GM19025 (cell line): ENCODE results near the gene CCR2.
"Not testable (repeated sequence)": the region's sequence is repeated elsewhere in the genome, so short reads cannot be mapped to it uniquely, and the experiment has no call there.

Experiments used
- ATAC-seq: cut with Tn5 transposase; IDR thresholded peaks from one replicate; pipeline ENCODE4 v1.9.1; 2021; ENCODE audit warnings: mild to moderate bottlenecking, low read depth, moderate library complexity; ENCODE audit not compliant: unreplicated experiment

CCR2 gene

GRCh38 chr3:46375218-46375617 lies 21.3 kb downstream of the CCR2 start:
- no peak for ATAC-seq

GRCh38 chr3:46375814-46376213 lies 21.9 kb downstream of the CCR2 start:
- no peak for ATAC-seq

DNA sequence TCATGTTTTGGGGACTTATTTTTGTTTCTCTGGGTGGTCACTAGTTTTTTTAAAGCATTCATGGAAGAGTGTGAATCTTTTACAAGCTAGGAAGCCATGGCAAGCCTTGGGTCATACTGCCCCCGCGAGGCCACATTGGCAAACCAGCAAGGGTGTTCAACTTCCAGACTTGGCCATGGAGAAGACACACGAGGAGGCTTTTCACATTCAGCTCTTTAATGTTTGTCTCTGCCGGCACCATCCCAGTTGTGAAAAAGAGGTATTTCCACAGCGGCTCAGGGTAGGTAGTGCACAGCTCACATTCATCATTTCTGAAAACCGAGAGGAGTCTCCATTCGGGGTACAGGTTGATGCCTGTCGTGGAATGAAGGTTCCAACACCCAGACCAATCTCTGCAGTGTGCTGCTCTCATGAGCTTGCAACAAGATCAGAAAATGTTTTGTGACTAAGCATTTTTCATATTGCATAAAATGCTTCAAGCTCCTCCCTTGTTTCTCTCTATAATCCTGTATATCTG lies 24.6 kb downstream of the CCR2 start:
- no peak for ATAC-seq

- ATAC-seq: no peak
Observed at GRCh38 chr3:46380471-46381221, 26.7 kb downstream of the CCR2 start.

DNA sequence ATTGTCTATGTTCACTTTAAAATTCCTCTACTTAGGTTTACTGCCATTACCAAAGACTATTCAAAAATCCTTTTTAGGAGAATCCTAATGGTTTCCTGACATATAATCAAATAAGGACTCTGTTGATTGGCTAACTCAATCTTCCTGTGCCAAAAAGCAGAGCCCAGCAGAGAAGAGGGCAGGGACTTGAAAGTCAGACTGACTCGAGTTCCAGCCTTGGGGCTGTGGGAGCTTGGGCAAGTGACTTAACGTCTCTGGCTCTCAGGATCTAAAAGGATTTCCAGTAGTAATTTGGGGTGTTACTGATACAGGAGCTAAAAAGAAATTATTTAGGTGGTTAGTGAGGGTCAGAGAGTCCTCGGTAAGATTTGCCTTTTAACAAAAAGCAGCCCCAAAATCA lies 27.7 kb downstream of the CCR2 start:
- no peak for ATAC-seq

DNA sequence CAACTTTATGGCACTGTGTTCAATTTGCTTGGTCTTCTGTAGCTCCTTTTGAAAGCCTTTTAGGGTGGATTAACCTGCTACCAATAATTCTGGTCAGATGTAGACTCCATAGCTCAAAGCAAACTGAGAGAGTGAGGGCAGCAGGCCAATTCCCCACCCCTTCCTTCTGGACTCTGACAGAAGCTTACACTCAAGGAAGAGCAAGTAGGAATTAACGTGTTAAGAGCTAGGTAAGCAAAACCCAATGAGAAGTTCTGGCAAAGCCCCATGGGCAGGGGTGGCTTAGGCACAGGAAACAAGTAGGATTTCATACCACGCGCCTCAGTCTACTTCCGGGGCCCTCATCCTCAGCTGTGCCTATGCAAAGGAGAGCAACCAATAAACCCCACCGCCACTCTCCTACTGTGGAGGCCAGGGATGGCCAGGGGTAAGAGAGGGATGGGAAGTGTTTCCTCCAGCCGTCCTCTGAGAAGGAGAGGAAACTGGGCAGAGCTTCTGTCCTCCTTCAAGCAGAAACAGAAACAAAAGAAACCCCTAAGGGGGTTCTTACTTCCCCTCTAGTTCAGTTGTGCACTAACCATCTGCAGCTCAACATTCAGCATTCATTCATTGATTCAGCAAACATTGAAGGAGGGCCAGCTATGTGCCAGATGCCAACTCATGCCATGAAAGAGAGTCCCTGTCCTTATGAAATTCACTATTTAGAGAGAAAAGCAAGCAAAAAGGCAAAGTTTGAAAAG lies 29.5 kb downstream of the CCR2 start:
- ATAC-seq: no peak

DNA sequence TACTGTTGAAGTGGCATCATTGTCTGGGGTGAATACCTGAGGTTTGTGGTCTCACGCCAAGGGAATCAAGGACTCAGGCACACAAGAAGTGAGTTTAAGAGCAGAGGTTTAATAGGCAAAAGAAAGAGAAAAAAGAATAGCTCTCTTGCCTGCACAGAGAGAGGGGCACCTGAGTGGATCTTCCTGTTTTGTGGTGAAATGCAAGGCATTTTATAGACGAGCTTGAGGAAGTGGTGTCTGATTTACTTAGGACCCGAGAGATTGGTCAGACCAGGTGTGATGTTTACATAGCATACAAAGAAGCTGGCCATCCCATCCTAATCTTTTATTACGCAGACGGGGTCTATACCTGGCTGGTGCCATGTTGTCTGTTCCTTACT lies 30.0 kb downstream of the CCR2 start:
- no peak for ATAC-seq

DNA sequence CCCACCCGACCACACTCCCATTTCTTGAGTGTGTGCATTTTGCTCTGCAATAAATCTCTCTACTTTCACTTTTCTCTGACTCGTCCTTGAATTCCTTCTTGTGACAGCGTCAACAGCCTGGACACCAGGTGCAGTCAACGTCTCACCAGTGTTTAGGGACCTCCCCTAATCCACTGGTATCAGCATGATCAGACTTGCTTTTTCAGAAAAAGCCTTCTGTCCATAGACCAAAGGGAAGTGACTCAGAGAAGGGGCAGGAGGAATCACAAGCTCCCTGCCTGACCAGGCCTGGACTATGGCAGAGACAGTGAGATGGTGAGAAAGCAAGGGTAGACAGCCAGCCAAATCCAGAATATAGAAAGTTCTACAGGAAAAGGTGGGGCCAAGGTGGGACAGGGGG lies 32.3 kb downstream of the CCR2 start:
- no peak for ATAC-seq

DNA sequence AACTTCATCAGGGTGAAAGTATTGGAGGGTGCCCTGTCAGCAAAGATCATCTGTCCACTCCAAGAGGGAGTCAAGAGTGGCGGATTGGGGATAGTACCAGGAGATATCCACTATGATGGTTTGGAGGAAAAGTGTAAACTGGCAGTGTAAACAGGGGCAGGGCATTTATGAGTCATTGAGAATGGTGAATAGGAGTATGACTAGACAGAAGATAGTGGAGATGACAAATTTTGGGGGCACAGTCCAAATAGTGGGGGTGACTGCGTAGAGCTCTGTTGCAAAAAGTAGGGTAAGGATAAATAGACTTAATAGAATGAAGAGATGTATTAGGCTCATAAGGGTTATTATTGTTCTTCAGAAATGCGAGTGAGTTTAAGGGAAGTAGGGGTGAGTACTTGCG lies 34.9 kb downstream of the CCR2 start:
- ATAC-seq: not testable (repeated sequence)

DNA sequence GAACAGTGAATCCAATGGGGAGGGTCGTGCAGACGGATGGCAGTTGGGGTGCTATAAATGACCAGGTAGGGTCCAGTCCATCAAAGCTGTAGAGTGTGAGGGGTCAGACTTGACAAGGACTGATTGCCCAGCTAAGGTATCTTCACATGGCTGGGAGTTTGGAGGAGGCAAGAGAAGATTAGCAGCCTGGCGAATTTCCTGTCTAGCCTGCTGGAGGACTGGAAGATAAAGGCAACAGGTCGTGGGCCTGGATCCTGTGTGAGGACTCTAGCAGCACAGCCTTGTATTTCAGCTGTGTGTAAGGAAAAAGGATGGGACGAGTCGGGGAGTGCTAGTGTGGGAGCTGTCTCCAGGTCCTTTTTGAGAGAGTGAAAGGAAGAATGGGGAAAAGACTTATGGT lies 35.4 kb downstream of the CCR2 start:
- ATAC-seq: no peak

- ATAC-seq: not testable (repeated sequence)
Observed at GRCh38 chr3:46391526-46391925, 37.6 kb downstream of the CCR2 start.

- ATAC-seq: no peak
Observed at GRCh38 chr3:46393011-46393410, 39.1 kb downstream of the CCR2 start.

DNA sequence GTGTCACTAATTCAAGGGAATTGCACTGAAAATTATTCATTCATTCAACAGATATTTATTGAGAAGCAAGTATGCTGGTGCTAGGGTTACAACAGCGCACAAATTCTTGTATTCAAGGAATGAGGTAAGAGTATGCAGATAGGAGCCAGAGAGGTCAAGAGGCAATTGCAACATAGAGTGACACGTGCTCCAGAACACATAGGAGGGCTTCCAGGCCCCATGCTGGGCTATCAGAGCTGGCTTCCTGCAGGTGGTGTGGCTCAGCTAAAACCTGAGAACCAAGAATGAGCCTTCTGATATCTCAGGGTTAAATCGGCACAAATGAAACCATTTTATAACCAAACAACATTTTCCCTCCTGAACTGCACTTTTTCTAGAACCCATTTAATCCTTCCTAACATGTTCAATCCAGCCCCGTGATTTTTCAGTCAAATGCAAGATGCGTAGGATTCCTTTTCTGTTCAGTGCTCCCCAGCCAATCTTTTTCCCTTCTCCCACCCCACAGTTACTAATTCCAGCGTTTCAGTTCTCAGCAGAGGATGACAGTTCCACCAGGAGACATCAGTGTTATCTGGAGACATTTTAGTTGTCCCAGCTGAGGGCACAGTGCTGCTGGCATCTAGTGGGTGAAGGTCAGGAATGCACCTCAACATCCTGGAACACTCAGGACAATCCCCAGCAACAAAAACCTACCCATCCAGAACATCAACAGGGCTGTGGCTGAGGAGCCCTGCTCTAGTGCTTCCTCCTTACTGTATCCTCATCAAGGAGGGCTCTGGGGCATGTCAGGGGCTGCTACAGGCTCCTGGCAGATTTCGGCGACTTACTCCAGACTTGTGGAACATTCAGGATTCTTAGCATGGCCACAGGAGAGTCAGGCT lies 39.9 kb downstream of the CCR2 start:
- no peak for ATAC-seq

- ATAC-seq: no peak
Observed at GRCh38 chr3:46395210-46395661, 41.3 kb downstream of the CCR2 start.

- no peak for ATAC-seq
Observed at GRCh38 chr3:46395766-46396530, 42.0 kb downstream of the CCR2 start.

DNA sequence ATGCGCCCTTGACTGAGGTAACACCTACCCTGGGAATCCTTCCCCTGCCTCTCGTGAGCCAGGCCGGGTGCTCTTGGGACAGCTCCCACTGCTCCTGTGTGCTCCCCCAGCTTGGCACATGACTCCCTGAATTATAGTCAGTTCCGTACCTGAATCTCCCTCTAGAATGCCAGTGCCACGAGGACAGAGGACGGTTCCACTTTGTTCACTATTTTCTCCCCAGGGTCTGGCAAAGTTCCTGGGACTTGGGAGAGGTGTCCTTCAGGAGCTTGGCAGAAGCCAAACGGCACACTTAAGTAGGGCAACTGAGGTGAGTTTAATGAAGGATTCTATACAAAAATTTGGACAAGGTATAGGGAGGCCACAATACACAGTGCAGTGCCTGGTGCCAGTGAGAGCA lies 43.2 kb downstream of the CCR2 start:
- ATAC-seq: no peak

- no peak for ATAC-seq
Observed at GRCh38 chr3:46398186-46398955, 44.5 kb downstream of the CCR2 start.

DNA sequence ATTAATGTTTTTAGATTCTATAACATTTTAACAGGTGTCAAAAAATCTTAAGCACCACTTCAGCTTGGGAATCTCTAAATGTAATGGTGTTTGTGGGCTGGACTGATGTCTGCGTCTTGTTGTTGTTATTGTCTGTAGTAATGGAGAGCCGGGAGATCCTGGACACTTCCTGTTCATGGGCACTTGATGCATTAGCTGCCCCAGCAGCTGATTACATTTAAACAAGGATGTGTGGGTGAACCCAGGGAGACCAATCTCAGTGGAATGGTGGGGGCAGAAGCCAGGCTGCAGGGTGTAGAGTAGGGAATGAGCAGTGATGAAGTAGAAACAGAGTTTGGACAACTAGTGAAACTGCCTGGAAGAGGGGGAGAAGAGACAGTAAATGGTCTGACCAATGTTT lies 45.2 kb downstream of the CCR2 start:
- ATAC-seq: no peak

GRCh38 chr3:46399557-46399956 lies 45.6 kb downstream of the CCR2 start:
- no peak for ATAC-seq
